A549 (cell line): ENCODE results near the gene LAMTOR5.

ENCODE experiments used
- BCL3 ChIP-seq: fragments of >200 bp; sonication (Bioruptor Twin); formaldehyde crosslinking; IDR thresholded peaks from 3 replicates; pipeline ENCODE4 v1.6.1; 2016
- CHD2 ChIP-seq: fragments of 150-350 bp; IDR thresholded peaks from 2 replicates; pipeline ENCODE4 v1.6.1; 2014; ENCODE audit warnings: low read length; ENCODE audit not compliant: partially characterized antibody
- CHD4 ChIP-seq: fragments of 200-600 bp; sonication (generic); IDR thresholded peaks from 2 replicates; pipeline ENCODE4 v1.6.1; 2016; ENCODE audit warnings: antibody characterized with exemption, mild to moderate bottlenecking, borderline replicate concordance
- CTCF ChIP-seq: fragments of >200 bp; sonication (Bioruptor Twin); formaldehyde crosslinking; IDR thresholded peaks from 3 replicates; pipeline ENCODE4 v1.5.1; 2016
- EHMT2 ChIP-seq: fragments of 200-600 bp; sonication (generic); IDR thresholded peaks from 2 replicates; pipeline ENCODE4 v1.6.1; 2016; ENCODE audit warnings: antibody characterized with exemption, low read depth, mild to moderate bottlenecking, moderate library complexity
- FOSL2 ChIP-seq, 2 experiments: fragments of 450-650 bp in 1 of 2; fragments of >200 bp in 1 of 2; sonication (Bioruptor Twin) in 1 of 2; formaldehyde crosslinking; IDR thresholded peaks; 2 replicates each; pipeline versions ENCODE4 v1.5.0 to v1.6.1; 2016 to 2020; ENCODE audit warnings: mild to moderate bottlenecking in 1 of 2, moderate library complexity in 1 of 2
- MAFK ChIP-seq: fragments of 450-650 bp; IDR thresholded peaks from 2 replicates; pipeline ENCODE4 v1.6.1; 2014; ENCODE audit not compliant: partially characterized antibody
- MAX ChIP-seq: IDR thresholded peaks from 2 replicates; pipeline ENCODE4 v1.6.1; 2012
- RAD21 ChIP-seq, 2 experiments: fragments of >200 bp in 1 of 2; sonication (Bioruptor Twin) in 1 of 2; formaldehyde crosslinking in 1 of 2; IDR thresholded peaks in 1 of 2; conservative IDR thresholded peaks in 1 of 2; 2 replicates in 1 of 2; 3 replicates in 1 of 2; pipeline ENCODE4 v1.6.1; 2012 to 2018; ENCODE audit warnings: inconsistent platforms in 1 of 2
- RFX5 ChIP-seq: fragments of 450-650 bp; IDR thresholded peaks from 2 replicates; pipeline ENCODE4 v1.7.1; 2014; ENCODE audit warnings: antibody characterized with exemption, mild to moderate bottlenecking, moderate library complexity
- SMC3 ChIP-seq: fragments of >200 bp; sonication (Bioruptor Twin); formaldehyde crosslinking; IDR thresholded peaks from 3 replicates; pipeline ENCODE4 v1.6.1; 2018; ENCODE audit warnings: inconsistent platforms
- SREBF2 ChIP-seq: fragments of 450-650 bp; IDR thresholded peaks from 2 replicates; pipeline ENCODE4 v1.6.1; 2014; ENCODE audit warnings: mild to moderate bottlenecking, moderate library complexity

- TF ChIP-seq CTCF (no peak), CHD4 (no peak), MAFK (no peak), EHMT2 (no peak), SMC3 (no peak), MAX (no peak), RFX5 (no peak), CHD2 (no peak), FOSL2 (IDR thresholded peaks at IDR 0.05) (no peak), FOSL2 (CRISPR knock-in tag; IDR thresholded peaks at IDR 0.05) (no peak), BCL3 (no peak), RAD21 (conservative IDR thresholded peaks at IDR 0.05 in 1 of 2, IDR thresholded peaks at IDR 0.05 in 1 of 2) (no peak), SREBF2 (no peak)
Measured at GRCh38 chr1:110455151-110455550, 47.7 kb upstream of the LAMTOR5 start.
